HCT116 (cell line): ENCODE measurements around the gene TBC1D1. TPM values are rescaled to one million over a fixed set of nuclear protein-coding genes. Genes with fewer than 3 reads are reported as not detected.

ENCODE experiments used
- ATAC-seq: fragments of 200-7000 bp; cut with Tn5 transposase; 2 replicates; pipeline ENCODE4 v1.9.1; 2020; ENCODE audit warnings: mild to moderate bottlenecking, moderate library complexity
- BruUV-seq: library from RNA; stranded (reverse); fragments of 400-500 nt; replicated peaks from 2 replicates; lab custom pipeline; 2021; lab: Mats Ljungman, UMichigan
- CTCF ChIA-PET: fragments of 300-600 bp; sonication (Branson Sonifier 250); formaldehyde crosslinking; loops from one replicate; lab custom pipeline; 2021; ENCODE audit warnings: antibody characterized with exemption; lab: Charles Lee
- POLR2A ChIA-PET: fragments of 300-600, 350-600 bp; sonication (Branson Sonifier 250); formaldehyde crosslinking; loops from one replicate; lab custom pipeline; 2021; ENCODE audit warnings: antibody characterized with exemption; lab: Charles Lee
- RAD21 ChIA-PET, 2 experiments: fragments of 300-600 bp; sonication (Branson Sonifier 250); formaldehyde crosslinking; loops; one replicate each; lab custom pipeline; 2023; ENCODE audit warnings: low total read pairs in 2 of 2; ENCODE audit not compliant: uncharacterized antibody in 2 of 2, unreplicated experiment in 2 of 2, low non-redundant PET in 1 of 2; lab: Charles Lee
- DNase-seq: peaks from one replicate; pipeline ENCODE4 v3.0.0-alpha.2; 2010; ENCODE audit warnings: low read depth, low spot score
- H2AFZ ChIP-seq: fragments of 200-600 bp; shearing (Covaris generic), sonication (generic); 2 replicates; pipeline ENCODE4 v1.6.1; 2017; ENCODE audit warnings: low read depth, mixed run types, mixed read lengths, antibody characterized with exemption, low read length; ENCODE audit not compliant: poor library complexity, severe bottlenecking
- H3K27ac ChIP-seq: 2 replicates; pipeline ENCODE4 v1.5.1; 2012; ENCODE audit warnings: low read depth, low read length
- H3K27me3 ChIP-seq: fragments of 200-600 bp; sonication (generic); 2 replicates; pipeline ENCODE4 v1.6.1; 2016; ENCODE audit warnings: mixed run types, low read length, mixed read lengths; ENCODE audit not compliant: insufficient read depth
- H3K36me3 ChIP-seq, 2 experiments: fragments of 200-500 bp in 1 of 2; fragments of 200-600 bp in 1 of 2; sonication (Bioruptor generic) in 1 of 2; sonication (generic) in 1 of 2; 2 replicates each; pipeline versions ENCODE4 v1.5.1 to v1.6.1; 2014 to 2016; ENCODE audit warnings: low read length in 2 of 2, inconsistent platforms in 1 of 2, mixed read lengths in 1 of 2, mixed run types in 1 of 2; ENCODE audit not compliant: insufficient read depth in 2 of 2, control insufficient read depth in 1 of 2
- H3K4me1 ChIP-seq, 2 experiments: fragments of 200-600 bp in 1 of 2; sonication (generic) in 1 of 2; 2 replicates each; pipeline versions ENCODE4 v1.5.1 to v1.6.1; 2012 to 2017; ENCODE audit warnings: low read length in 2 of 2, inconsistent platforms in 1 of 2, mild to moderate bottlenecking in 1 of 2, mixed read lengths in 1 of 2, mixed run types in 1 of 2, moderate library complexity in 1 of 2; ENCODE audit not compliant: insufficient read depth in 2 of 2, control insufficient read depth in 1 of 2
- H3K4me2 ChIP-seq: fragments of 200-600 bp; sonication (generic); 2 replicates; pipeline ENCODE4 v1.6.1; 2017; ENCODE audit warnings: mixed run types, low read length, mixed read lengths
- H3K4me3 ChIP-seq, 2 experiments: fragments of 200-600 bp in 1 of 2; sonication (generic) in 1 of 2; replicated peaks in 1 of 2; 2 replicates each; pipeline ENCODE4 v1.5.1; 2011 to 2016; ENCODE audit warnings: low read length in 2 of 2, control low read depth in 1 of 2, low read depth in 1 of 2, mild to moderate bottlenecking in 1 of 2, mixed read lengths in 1 of 2, mixed run types in 1 of 2
- H3K79me2 ChIP-seq: fragments of 200-600 bp; sonication (generic); 2 replicates; pipeline ENCODE4 v1.6.1; 2017; ENCODE audit warnings: mild to moderate bottlenecking, mixed run types, low read length, moderate library complexity, mixed read lengths; ENCODE audit not compliant: insufficient read depth
- H3K9ac ChIP-seq: fragments of 200-600 bp; sonication (generic); 2 replicates; pipeline ENCODE4 v1.6.1; 2016; ENCODE audit warnings: low read length, mixed read lengths
- H3K9me2 ChIP-seq: fragments of 200-600 bp; sonication (generic), shearing (Covaris generic); 2 replicates; pipeline ENCODE4 v1.6.1; 2017; ENCODE audit warnings: mixed run types, mild to moderate bottlenecking, moderate library complexity; ENCODE audit not compliant: insufficient read depth
- H3K9me3 ChIP-seq, 2 experiments: fragments of 200-500 bp in 1 of 2; fragments of 200-600 bp in 1 of 2; sonication (Bioruptor generic) in 1 of 2; sonication (generic) in 1 of 2; 2 replicates each; pipeline ENCODE4 v1.6.1; 2014 to 2017; ENCODE audit warnings: low read length in 2 of 2, mixed read lengths in 2 of 2, inconsistent platforms in 1 of 2, low read depth in 1 of 2, mild to moderate bottlenecking in 1 of 2, mixed run types in 1 of 2, moderate library complexity in 1 of 2; ENCODE audit not compliant: control insufficient read depth in 1 of 2, insufficient read depth in 1 of 2
- H4K20me1 ChIP-seq: fragments of 200-600 bp; sonication (generic), shearing (Covaris generic); 2 replicates; pipeline ENCODE4 v1.6.1; 2017; ENCODE audit warnings: mixed run types, mild to moderate bottlenecking, moderate library complexity; ENCODE audit not compliant: insufficient read depth
- ATF3 ChIP-seq: IDR thresholded peaks from 2 replicates; pipeline ENCODE4 v1.6.1; 2012
- CBX3 ChIP-seq: IDR thresholded peaks from 2 replicates; pipeline ENCODE4 v1.6.1; 2012; ENCODE audit warnings: low read depth
- EGR1 ChIP-seq: IDR thresholded peaks from 2 replicates; pipeline ENCODE4 v1.6.1; 2012; ENCODE audit warnings: low read depth
- ELF1 ChIP-seq: IDR thresholded peaks from 2 replicates; pipeline ENCODE4 v1.6.1; 2012; ENCODE audit warnings: low read depth, borderline replicate concordance
- EZH2 ChIP-seq: fragments of 200-600 bp; sonication (generic); IDR thresholded peaks from 2 replicates; pipeline ENCODE4 v1.6.1; 2017; ENCODE audit warnings: antibody characterized with exemption, mixed run types
- JUND ChIP-seq: IDR thresholded peaks from 2 replicates; pipeline ENCODE4 v1.6.1; 2012
- MAX ChIP-seq: IDR thresholded peaks from 2 replicates; pipeline ENCODE4 v1.6.1; 2012
- POLR2A ChIP-seq: IDR thresholded peaks from 2 replicates; pipeline ENCODE4 v1.7.0; 2011; ENCODE audit warnings: borderline replicate concordance; ENCODE audit not compliant: insufficient read depth, insufficient read length; ENCODE audit errors: extremely low read depth
- POLR2AphosphoS5 ChIP-seq: IDR thresholded peaks from 2 replicates; pipeline ENCODE4 v1.6.1; 2011; ENCODE audit warnings: mild to moderate bottlenecking, low read depth, low read length, moderate library complexity
- SIN3A ChIP-seq: IDR thresholded peaks from 2 replicates; pipeline ENCODE4 v1.6.1; 2012; ENCODE audit warnings: low read depth
- SRF ChIP-seq: IDR thresholded peaks from 2 replicates; pipeline ENCODE4 v1.6.1; 2012; ENCODE audit warnings: low read depth
- TCF7L2 ChIP-seq: IDR thresholded peaks from 2 replicates; pipeline ENCODE4 v1.7.0; 2011; ENCODE audit warnings: borderline replicate concordance, inconsistent platforms; ENCODE audit not compliant: insufficient read depth, insufficient read length; ENCODE audit errors: extremely low read depth
- YY1 ChIP-seq: IDR thresholded peaks from 2 replicates; pipeline ENCODE4 v1.6.1; 2011; ENCODE audit warnings: low read length, low read depth, moderate library complexity, mild to moderate bottlenecking; ENCODE audit not compliant: insufficient replicate concordance; ENCODE audit errors: extremely low read depth
- ZFX ChIP-seq: fragments of 450-650 bp; IDR thresholded peaks from 2 replicates; pipeline ENCODE4 v1.6.1; 2017
- ZNF274 ChIP-seq: fragments of 200-500 bp; sonication (Bioruptor generic); IDR thresholded peaks from 2 replicates; pipeline ENCODE4 v1.6.1; 2014; ENCODE audit warnings: mild to moderate bottlenecking, low read depth, low read length, inconsistent platforms
- intact Hi-C: fragments of 100-400 bp; cut with micrococcal nuclease; formaldehyde crosslinking; loops from 2 replicates; pipeline ENCODE4 v1.10.0; 2022
- total RNA-seq: library from RNA; stranded (reverse); gene quantifications from one replicate; pipeline ENCODE4 v1.2.1, GENCODE V29; 2021; ENCODE audit not compliant: unreplicated experiment
- TF ChIP-seq, protein P1 (sequence below): IDR thresholded peaks from 2 replicates; pipeline ENCODE4 v1.6.1; 2011; ENCODE audit warnings: mild to moderate bottlenecking, low read length, moderate library complexity; ENCODE audit not compliant: insufficient replicate concordance; ENCODE audit errors: extremely low read depth

The TBC1D1 gene
- total RNA-seq, 1 experiment from 2014 or later, result 82.7 TPM

DNA sequence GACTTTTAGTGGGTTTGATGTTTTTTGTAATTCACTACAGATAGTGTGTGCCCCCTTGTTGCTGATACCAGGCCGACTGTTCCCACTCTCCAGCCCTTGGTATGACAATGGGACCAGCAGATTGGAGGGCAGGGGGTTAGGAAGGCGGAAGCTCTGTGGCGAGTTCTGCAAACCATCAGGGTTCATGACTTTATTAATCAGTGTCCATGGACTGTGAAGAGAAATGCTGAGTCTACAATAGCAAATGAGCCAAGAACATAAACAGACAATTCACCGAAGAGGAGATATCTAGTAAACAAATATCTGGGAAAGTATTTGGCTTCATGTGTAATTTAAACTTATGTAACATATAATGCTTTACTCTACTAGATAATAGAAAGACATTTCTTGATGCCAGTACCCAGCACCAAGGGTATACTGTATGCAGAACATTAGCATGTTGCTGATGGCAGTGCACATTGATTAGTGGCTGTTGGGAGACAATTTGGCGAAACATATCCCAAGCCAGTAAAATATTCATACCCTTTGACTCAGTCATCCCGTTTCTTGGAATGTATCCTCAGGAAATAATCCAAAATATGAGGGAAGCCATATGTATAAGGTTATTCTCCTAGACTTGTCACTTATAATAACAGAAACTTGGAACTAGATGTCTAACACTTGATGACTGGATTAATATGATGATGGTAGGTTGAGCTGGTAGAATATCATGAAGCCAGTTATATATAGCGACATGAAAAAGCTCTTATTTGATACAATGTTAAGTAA lies 238.8 kb downstream of the TBC1D1 start:
- no TSS peak for BruUV-seq
- Histone ChIP-seq H3K4me1 (peaks cover 0 to 14% of the 10 kb centered on the region in 2 experiments; a peak in 2 of 4 replicates), H3K9ac (no peak overlapping the region), H3K4me2 (no peak overlapping the region), H3K4me3 (no peak overlapping the region), H2AFZ (no peak overlapping the region), H3K79me2 (no peaks in the 10 kb centered on the region), H3K27ac (no peak overlapping the region), H3K9me2 (no peaks in the 10 kb centered on the region), H3K9me3 (no peaks in the 10 kb centered on the region), H3K27me3 (no peaks in the 10 kb centered on the region), H3K36me3 (peaks cover 0 to 6% of the 10 kb centered on the region in 2 experiments; a peak in 2 of 4 replicates), H4K20me1 (no peaks in the 10 kb centered on the region)
- intact Hi-C loops, result no loop called here
- ChIA-PET RAD21 (no interaction called here), CTCF (no interaction called here), POLR2A (no interaction called here)
- ATAC-seq, result no peak
- TF ChIP-seq SRF, result no peak
- TF ChIP-seq TCF7L2, result no peak
- TF ChIP-seq ATF3, result no peak
- no peak for TF ChIP-seq EGR1
- no peak for TF ChIP-seq ZFX
- TF ChIP-seq, protein P1, sequence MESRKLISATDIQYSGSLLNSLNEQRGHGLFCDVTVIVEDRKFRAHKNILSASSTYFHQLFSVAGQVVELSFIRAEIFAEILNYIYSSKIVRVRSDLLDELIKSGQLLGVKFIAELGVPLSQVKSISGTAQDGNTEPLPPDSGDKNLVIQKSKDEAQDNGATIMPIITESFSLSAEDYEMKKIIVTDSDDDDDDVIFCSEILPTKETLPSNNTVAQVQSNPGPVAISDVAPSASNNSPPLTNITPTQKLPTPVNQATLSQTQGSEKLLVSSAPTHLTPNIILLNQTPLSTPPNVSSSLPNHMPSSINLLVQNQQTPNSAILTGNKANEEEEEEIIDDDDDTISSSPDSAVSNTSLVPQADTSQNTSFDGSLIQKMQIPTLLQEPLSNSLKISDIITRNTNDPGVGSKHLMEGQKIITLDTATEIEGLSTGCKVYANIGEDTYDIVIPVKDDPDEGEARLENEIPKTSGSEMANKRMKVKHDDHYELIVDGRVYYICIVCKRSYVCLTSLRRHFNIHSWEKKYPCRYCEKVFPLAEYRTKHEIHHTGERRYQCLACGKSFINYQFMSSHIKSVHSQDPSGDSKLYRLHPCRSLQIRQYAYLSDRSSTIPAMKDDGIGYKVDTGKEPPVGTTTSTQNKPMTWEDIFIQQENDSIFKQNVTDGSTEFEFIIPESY, result no peak
- no peak for TF ChIP-seq YY1
- TF ChIP-seq ELF1, result no peak
- TF ChIP-seq POLR2AphosphoS5, result no peak
- no peak for TF ChIP-seq CBX3
- no peak for TF ChIP-seq SIN3A
- no peak for TF ChIP-seq MAX
- no peak for TF ChIP-seq JUND
- no peak for TF ChIP-seq EZH2
- TF ChIP-seq ZNF274, result no peak
- no peak for TF ChIP-seq POLR2A
- DNase-seq, result no peak
